ENCODE measurements around the gene SPATA31C1. TPM values are rescaled to one million over a fixed set of nuclear protein-coding genes. Genes with fewer than 3 reads are reported as not detected.

SPATA31C1 gene
- total and polyA plus RNA-seq, 2 of the 8 experiments (the other 6 are each of a cell fraction or from before 2014, with no cell fraction given), result 0.15 TPM; not detected in 1

GRCh38 chr9:87957839-87958238 is 40.1 kb downstream of the SPATA31C1 start:
- CTCF ChIA-PET (ENCODE audit: partially characterized antibody), result interaction anchor here (0.9 to 4.6 kb wide), 3 partner anchors 7 to 618 kb away, joined by 3 to 45 read pairs (median 7); no protein-coding TSS in a partner anchor
- Histone ChIP-seq H3K79me1 (ENCODE audit: low read depth, low read length) (no peaks in the 10 kb centered on the region), H3K23ac (ENCODE audit: insufficient read length) (no peak overlapping the region), H2BK5ac (ENCODE audit: low read depth, low read length) (no peak overlapping the region), H3K56ac (replicated peaks; ENCODE audit: insufficient read length, low read depth, low read length) (no peak overlapping the region), H3K9ac (replicated peaks in 1 of 4; ENCODE audit: extremely low read depth in 1 of 4, low read depth in 3 of 4, low read length in 3 of 4) (no peak overlapping the region), H2BK15ac (ENCODE audit: low read length) (no peak overlapping the region), H4K5ac (ENCODE audit: insufficient read length, low read depth, low read length) (no peak overlapping the region), H3K36me3 (ENCODE audit: control insufficient read depth in 2 of 4, insufficient read depth in 4 of 4, low read length in 3 of 4) (no peaks in the 10 kb centered on the region), H3K79me2 (ENCODE audit: control insufficient read depth in 1 of 2, insufficient read depth in 2 of 2, low read length in 2 of 2) (no peaks in the 10 kb centered on the region), H4K8ac (ENCODE audit: extremely low read depth, insufficient read depth, low read length) (no peak overlapping the region), H3K9me3 (ENCODE audit: insufficient read depth in 2 of 2, low read depth in 1 of 2, low read length in 1 of 2) (peaks cover 5 to 7% of the 10 kb centered on the region in 2 experiments; a peak in 2 of 4 replicates), H3K27ac (ENCODE audit: low read depth, low read length) (no peak overlapping the region), H4K20me1 (replicated peaks in 1 of 2; ENCODE audit: control insufficient read depth in 1 of 2, insufficient read depth in 2 of 2, low read length in 2 of 2) (no peaks in the 10 kb centered on the region), H3K18ac (ENCODE audit: extremely low read depth, low read length) (no peak overlapping the region), H3K4ac (replicated peaks; ENCODE audit: insufficient read length, low read depth, low read length) (no peak overlapping the region), H3K4me2 (ENCODE audit: insufficient read depth in 1 of 2, low read depth in 2 of 2, low read length in 2 of 2) (no peak overlapping the region), H4K91ac (replicated peaks; ENCODE audit: insufficient read length, low read length) (no peak overlapping the region), H2BK20ac (ENCODE audit: low read length) (no peak overlapping the region), H2BK120ac (replicated peaks; ENCODE audit: low read depth, low read length) (no peak overlapping the region), H3K4me1 (replicated peaks in 1 of 4; ENCODE audit: control insufficient read depth in 3 of 4, insufficient read depth in 4 of 4, low read length in 3 of 4) (no peaks in the 10 kb centered on the region), H2BK12ac (ENCODE audit: low read depth, low read length) (no peak overlapping the region), H2AK5ac (ENCODE audit: low read depth, low read length) (no peak overlapping the region), H3K27me3 (replicated peaks in 1 of 4; ENCODE audit: control insufficient read depth in 3 of 4, extremely low read depth in 1 of 4, insufficient read depth in 3 of 4, low read length in 3 of 4) (no peaks in the 10 kb centered on the region; a peak in 1 of 7 replicates), H2AFZ (ENCODE audit: low read length) (no peak overlapping the region), H3K14ac (ENCODE audit: insufficient read length) (no peak overlapping the region), H3K23me2 (ENCODE audit: low read depth, low read length) (no peaks in the 10 kb centered on the region), H3K4me3 (ENCODE audit: extremely low read depth in 1 of 4, insufficient read depth in 2 of 4, low read depth in 3 of 4, low read length in 4 of 4) (no peak overlapping the region)
- DNase-seq (ENCODE audit: low read depth in 1 of 2, low spot score in 2 of 2), result no peak
- no peak for FAIRE-seq
- 91% methylated on average over 7 of the region's 7 CpGs; no CpG with 5 or more reads in 1 of the 2 experiments for WGBS, 2 experiments (ENCODE audit: extremely low coverage in 1 of 2, insufficient coverage in 1 of 2, insufficient read length in 1 of 2, insufficient replicate concordance in 2 of 2, low coverage in 1 of 2, low lambda C conversion rate in 2 of 2, missing lambda C conversion rate in 1 of 2)
- POLR2A ChIA-PET (ENCODE audit: partially characterized antibody), result no interaction called here
- no peak for TF ChIP-seq TAF7 (optimal IDR thresholded peaks at IDR 0.05; ENCODE audit: borderline replicate concordance, low read depth, low read length)
- TF ChIP-seq CREB1 (IDR thresholded peaks at IDR 0.05), result no peak
- no peak for TF ChIP-seq CTCF (IDR thresholded peaks at IDR 0.05; ENCODE audit: control extremely low read depth in 1 of 3, insufficient read depth in 1 of 3, low read depth in 1 of 3, low read length in 3 of 3)
- no peak for TF ChIP-seq PHF8 (conservative IDR thresholded peaks at IDR 0.05; ENCODE audit: low read depth, low read length)
- no peak for TF ChIP-seq ASH2L (IDR thresholded peaks at IDR 0.05; ENCODE audit: low read length)
- no peak for TF ChIP-seq SAP30 (IDR thresholded peaks at IDR 0.05; ENCODE audit: insufficient read depth, insufficient replicate concordance, low read length)
- TF ChIP-seq RXRA (IDR thresholded peaks at IDR 0.05; ENCODE audit: insufficient read depth, low read depth, low read length), result no peak
- no peak for TF ChIP-seq JUND (IDR thresholded peaks at IDR 0.05; ENCODE audit: low read length)
- no peak for TF ChIP-seq YY1 (IDR thresholded peaks at IDR 0.05; ENCODE audit: low read depth, low read length)
- no peak for TF ChIP-seq POLR2AphosphoS5 (IDR thresholded peaks at IDR 0.05; ENCODE audit: low read depth, low read length)
- TF ChIP-seq CHD1 (IDR thresholded peaks at IDR 0.05; ENCODE audit: low read depth, low read length), result no peak
- no peak for TF ChIP-seq CHD2 (IDR thresholded peaks at IDR 0.05; ENCODE audit: low read length)
- no peak for TF ChIP-seq FOSL1 (IDR thresholded peaks at IDR 0.05; ENCODE audit: insufficient read depth, low read depth, low read length)
